Gastroesophageal sphincter (tissue), 4 donors: Measurements from ENCODE around the gene PTP4A2. TPM values are rescaled to one million over a fixed set of nuclear protein-coding genes. Genes with fewer than 3 reads are reported as not detected.
"Not testable (repeated sequence)": the region's sequence is repeated elsewhere in the genome, so short reads cannot be mapped to it uniquely, and the experiment has no call there.

Experiments
- ATAC-seq: fragments of 150-250 bp; one replicate; pipeline ENCODE4 v1.9.1; 2016; ENCODE audit warnings: mild to moderate bottlenecking, moderate library complexity
- H3K27ac ChIP-seq, 4 donors: fragments of 200-600 bp; sonication (generic) in 3 of 4; 1 replicate in 3 of 4; 2 replicates in 1 of 4; pipeline ENCODE4 v1.5.1; 2016 to 2019
- H3K27me3 ChIP-seq: fragments of 200-600 bp; sonication (generic); one replicate; pipeline ENCODE4 v1.5.1; 2019
- H3K36me3 ChIP-seq, 2 donors: fragments of 200-600 bp; sonication (generic); one replicate each; pipeline ENCODE4 v1.5.1; 2019; ENCODE audit warnings: control low read depth in 1 of 2
- H3K4me1 ChIP-seq, 3 donors: fragments of 200-600 bp; sonication (generic); 1 replicate in 2 of 3; 2 replicates in 1 of 3; pipeline ENCODE4 v1.5.1; 2016 to 2019; ENCODE audit warnings: control low read depth in 2 of 3
- H3K4me3 ChIP-seq, 2 donors: fragments of 200-600 bp; sonication (generic); one replicate each; pipeline ENCODE4 v1.5.1; 2019; ENCODE audit warnings: mild to moderate bottlenecking in 1 of 2, moderate library complexity in 1 of 2
- H3K9me3 ChIP-seq, 3 donors: fragments of 200-600 bp; sonication (generic); one replicate each; pipeline ENCODE4 v1.5.1; 2017 to 2019; ENCODE audit warnings: control low read depth in 2 of 3
- CTCF ChIP-seq, 4 experiments: fragments of 200-600 bp in 2 of 4; fragments of 450-650 bp in 2 of 4; sonication (generic) in 1 of 4; IDR thresholded peaks; one replicate each; pipeline ENCODE4 v1.5.1; 2017 to 2019; ENCODE audit warnings: antibody characterized with exemption in 4 of 4, mild to moderate bottlenecking in 2 of 4, moderate library complexity in 2 of 4
- EP300 ChIP-seq: sonication (generic); formaldehyde crosslinking; IDR thresholded peaks from one replicate; pipeline ENCODE4 v1.6.1; 2017; ENCODE audit warnings: antibody characterized with exemption, mild to moderate bottlenecking
- POLR2A ChIP-seq, 2 donors: fragments of 450-650 bp; IDR thresholded peaks; one replicate each; pipeline ENCODE4 v1.6.1; 2017; ENCODE audit warnings: antibody characterized with exemption in 2 of 2, mild to moderate bottlenecking in 2 of 2, moderate library complexity in 1 of 2
- POLR2AphosphoS5 ChIP-seq: sonication (generic); formaldehyde crosslinking; IDR thresholded peaks from one replicate; pipeline ENCODE4 v1.6.1; 2017; ENCODE audit warnings: antibody characterized with exemption
- WGBS, 2 donors: methylation state at CpG; one replicate each; pipeline ENCODE4 v1.1.5; 2018; ENCODE audit warnings: low coverage in 1 of 2; 5-methylcytosine and 5-hydroxymethylcytosine counted together
- total RNA-seq, 4 donors: library from RNA; depleted of rRNA; stranded (reverse); fragments of >200 nt; gene quantifications; one replicate each; pipeline ENCODE4 v1.1.0, GENCODE V29; 2016

The PTP4A2 gene
- total RNA-seq, 4 donors from 2014 or later: 203 to 273 (median 250) TPM

GRCh38 chr1:31901838-31902509 is 36.2 kb downstream of the PTP4A2 start:
- Histone ChIP-seq H3K4me1 (no peaks in the 10 kb centered on the region), H3K36me3 (peaks cover 0 to 19% of the 10 kb centered on the region in 2 donors), H3K4me3 (no peak overlapping the region), H3K9me3 (no peaks in the 10 kb centered on the region), H3K27me3 (no peaks in the 10 kb centered on the region), H3K27ac (no peak overlapping the region)
- no peak for TF ChIP-seq POLR2AphosphoS5
- no peak for TF ChIP-seq POLR2A (IDR thresholded peaks at IDR 0.05)
- no peak for TF ChIP-seq EP300
- no peak for TF ChIP-seq CTCF (IDR thresholded peaks at IDR 0.05)
- no peak for ATAC-seq
- 89 to 96% methylated on average over 3 to 6 of the region's 6 CpGs for WGBS, 2 donors

- Histone ChIP-seq H3K4me3 (no peak overlapping the region), H3K4me1 (no peaks in the 10 kb centered on the region), H3K36me3 (peaks cover 0 to 9% of the 10 kb centered on the region in 2 donors), H3K27ac (no peak overlapping the region), H3K27me3 (no peaks in the 10 kb centered on the region), H3K9me3 (no peaks in the 10 kb centered on the region)
- 84 to 88% methylated on average over 3 of the region's 3 CpGs for WGBS, 2 donors
- TF ChIP-seq CTCF (IDR thresholded peaks at IDR 0.05) (no peak), POLR2A (IDR thresholded peaks at IDR 0.05) (no peak), POLR2AphosphoS5 (no peak), EP300 (no peak)
- ATAC-seq: no peak
These were observed 37.4 kb downstream of the PTP4A2 start for GRCh38 chr1:31900790-31901189.

GRCh38 chr1:31897526-31898100 is 40.6 kb downstream of the PTP4A2 start:
- H3K4me3 ChIP-seq: no peak overlapping the region
- H3K9me3 ChIP-seq: no peaks in the 10 kb centered on the region
- no peak overlapping the region for H3K27ac ChIP-seq
- no peaks in the 10 kb centered on the region for H3K27me3 ChIP-seq
- ATAC-seq: no peak
- 80 to 92% methylated on average over 6 of the region's 6 CpGs for WGBS, 2 donors
- H3K36me3 ChIP-seq: no peaks in the 10 kb centered on the region
- no peak for TF ChIP-seq POLR2AphosphoS5
- no peak for TF ChIP-seq EP300
- TF ChIP-seq POLR2A (IDR thresholded peaks at IDR 0.05): no peak
- no peak for TF ChIP-seq CTCF (IDR thresholded peaks at IDR 0.05)
- no peaks in the 10 kb centered on the region for H3K4me1 ChIP-seq

- H3K27ac ChIP-seq, ATAC-seq, H3K4me1 ChIP-seq, H3K27me3 ChIP-seq, H3K9me3 ChIP-seq, H3K36me3 ChIP-seq, H3K4me3 ChIP-seq: not testable (repeated sequence)
- 100% methylated on average over 2 of the region's 2 CpGs for WGBS, 2 donors
These were observed 42.5 kb downstream of the PTP4A2 start for GRCh38 chr1:31895474-31896198.

GRCh38 chr1:31891280-31891679 is 46.9 kb downstream of the PTP4A2 start:
- Histone ChIP-seq H3K27ac (no peak overlapping the region), H3K36me3 (no peaks in the 10 kb centered on the region), H3K27me3 (no peaks in the 10 kb centered on the region), H3K4me1 (no peaks in the 10 kb centered on the region), H3K9me3 (no peaks in the 10 kb centered on the region), H3K4me3 (no peak overlapping the region)
- TF ChIP-seq CTCF (IDR thresholded peaks at IDR 0.05) (no peak), POLR2A (IDR thresholded peaks at IDR 0.05) (no peak), EP300 (no peak), POLR2AphosphoS5 (no peak)
- ATAC-seq: no peak
- 62 to 63% methylated on average over 2 to 3 of the region's 3 CpGs for WGBS, 2 donors
